ENCODE data around the gene ZBTB32. TPM values are rescaled to one million over a fixed set of nuclear protein-coding genes. Genes with fewer than 3 reads are reported as not detected.

Gene ZBTB32
- total and polyA plus RNA-seq, 4 donors = 0.47 TPM; not detected in 3

DNA sequence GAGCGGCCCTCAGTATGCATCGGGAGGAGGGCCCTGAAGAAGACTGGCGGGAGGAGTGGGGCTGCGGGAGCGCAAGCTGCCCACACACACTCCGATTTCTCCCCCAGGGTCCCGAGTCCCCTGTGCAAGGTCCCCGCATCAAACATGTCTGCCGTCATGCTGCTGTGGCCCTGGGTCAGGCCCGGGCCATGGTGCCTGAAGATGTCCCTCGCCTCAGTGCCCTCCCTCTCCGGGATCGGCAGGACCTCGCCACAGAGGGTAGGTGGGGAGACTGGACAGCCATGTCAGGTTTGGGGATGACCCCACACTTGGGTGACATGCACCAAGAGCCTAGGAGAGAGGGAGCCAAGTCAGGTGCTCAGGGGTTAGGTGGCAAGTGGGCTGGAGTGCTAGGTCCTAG is 18.1 kb downstream of the ZBTB32 start:
- peaks cover 45 to 63% (median 51%) of the 10 kb centered on the region in 4 donors for H3K36me3 ChIP-seq (ENCODE audit: control insufficient read depth in 4 of 4, insufficient read depth in 3 of 4, low read depth in 1 of 4, low read length in 3 of 4)
- no peaks in the 10 kb centered on the region for H3K27me3 ChIP-seq (ENCODE audit: control insufficient read depth in 4 of 4, insufficient read depth in 4 of 4, low read length in 3 of 4)
- H3K4me3 ChIP-seq (ENCODE audit: low read depth in 1 of 3, low read length in 3 of 3) = no peak overlapping the region
- 98% methylated on average over 14 of the region's 14 CpGs for WGBS
- no peaks in the 10 kb centered on the region for H3K9me3 ChIP-seq (ENCODE audit: control insufficient read depth in 4 of 4, low read length in 3 of 4)
- no peak overlapping the region for H3K27ac ChIP-seq (ENCODE audit: low read depth in 1 of 2, low read length in 2 of 2)
- TF ChIP-seq MAX (IDR thresholded peaks at IDR 0.05) (no peak), EGR1 (IDR thresholded peaks at IDR 0.05; ENCODE audit: low read depth in 2 of 2) (no peak), HNF4G (IDR thresholded peaks at IDR 0.05) (no peak), FOXA1 (IDR thresholded peaks at IDR 0.05) (no peak), YY1 (IDR thresholded peaks at IDR 0.05) (no peak), RXRA (IDR thresholded peaks at IDR 0.05) (no peak), CTCF (IDR thresholded peaks at IDR 0.05; ENCODE audit: low read depth, low read length, missing input control) (no peak)
- TF ChIP-seq, protein P1, sequence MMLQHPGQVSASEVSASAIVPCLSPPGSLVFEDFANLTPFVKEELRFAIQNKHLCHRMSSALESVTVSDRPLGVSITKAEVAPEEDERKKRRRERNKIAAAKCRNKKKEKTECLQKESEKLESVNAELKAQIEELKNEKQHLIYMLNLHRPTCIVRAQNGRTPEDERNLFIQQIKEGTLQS (IDR thresholded peaks at IDR 0.05) = no peak
- H3K4me1 ChIP-seq (ENCODE audit: control insufficient read depth in 4 of 4, insufficient read depth in 4 of 4, low read length in 3 of 4) = peaks cover 7 to 20% (median 17%) of the 10 kb centered on the region in 4 donors
- no peak for DNase-seq (ENCODE audit: low spot score)
- no peak overlapping the region for H3K9ac ChIP-seq (ENCODE audit: low read depth in 1 of 2, low read length in 2 of 2)

GRCh38 chr19:35722897-35723296 is 18.5 kb downstream of the ZBTB32 start:
- Histone ChIP-seq H3K9me3 (ENCODE audit: control insufficient read depth in 4 of 4, low read length in 3 of 4) (no peaks in the 10 kb centered on the region), H3K4me3 (ENCODE audit: low read depth in 1 of 3, low read length in 3 of 3) (no peak overlapping the region), H3K27ac (ENCODE audit: low read depth in 1 of 2, low read length in 2 of 2) (no peak overlapping the region), H3K36me3 (ENCODE audit: control insufficient read depth in 4 of 4, insufficient read depth in 3 of 4, low read depth in 1 of 4, low read length in 3 of 4) (peaks cover 49 to 67% (median 55%) of the 10 kb centered on the region in 4 donors), H3K4me1 (ENCODE audit: control insufficient read depth in 4 of 4, insufficient read depth in 4 of 4, low read length in 3 of 4) (peaks cover 7 to 20% (median 17%) of the 10 kb centered on the region in 4 donors), H3K27me3 (ENCODE audit: control insufficient read depth in 4 of 4, insufficient read depth in 4 of 4, low read length in 3 of 4) (no peaks in the 10 kb centered on the region), H3K9ac (ENCODE audit: low read depth in 1 of 2, low read length in 2 of 2) (no peak overlapping the region)
- DNase-seq (ENCODE audit: low spot score) = no peak
- TF ChIP-seq NR2F2 (IDR thresholded peaks at IDR 0.05) = no peak
- TF ChIP-seq, protein P1 (IDR thresholded peaks at IDR 0.05) = no peak
- TF ChIP-seq, protein P2, sequence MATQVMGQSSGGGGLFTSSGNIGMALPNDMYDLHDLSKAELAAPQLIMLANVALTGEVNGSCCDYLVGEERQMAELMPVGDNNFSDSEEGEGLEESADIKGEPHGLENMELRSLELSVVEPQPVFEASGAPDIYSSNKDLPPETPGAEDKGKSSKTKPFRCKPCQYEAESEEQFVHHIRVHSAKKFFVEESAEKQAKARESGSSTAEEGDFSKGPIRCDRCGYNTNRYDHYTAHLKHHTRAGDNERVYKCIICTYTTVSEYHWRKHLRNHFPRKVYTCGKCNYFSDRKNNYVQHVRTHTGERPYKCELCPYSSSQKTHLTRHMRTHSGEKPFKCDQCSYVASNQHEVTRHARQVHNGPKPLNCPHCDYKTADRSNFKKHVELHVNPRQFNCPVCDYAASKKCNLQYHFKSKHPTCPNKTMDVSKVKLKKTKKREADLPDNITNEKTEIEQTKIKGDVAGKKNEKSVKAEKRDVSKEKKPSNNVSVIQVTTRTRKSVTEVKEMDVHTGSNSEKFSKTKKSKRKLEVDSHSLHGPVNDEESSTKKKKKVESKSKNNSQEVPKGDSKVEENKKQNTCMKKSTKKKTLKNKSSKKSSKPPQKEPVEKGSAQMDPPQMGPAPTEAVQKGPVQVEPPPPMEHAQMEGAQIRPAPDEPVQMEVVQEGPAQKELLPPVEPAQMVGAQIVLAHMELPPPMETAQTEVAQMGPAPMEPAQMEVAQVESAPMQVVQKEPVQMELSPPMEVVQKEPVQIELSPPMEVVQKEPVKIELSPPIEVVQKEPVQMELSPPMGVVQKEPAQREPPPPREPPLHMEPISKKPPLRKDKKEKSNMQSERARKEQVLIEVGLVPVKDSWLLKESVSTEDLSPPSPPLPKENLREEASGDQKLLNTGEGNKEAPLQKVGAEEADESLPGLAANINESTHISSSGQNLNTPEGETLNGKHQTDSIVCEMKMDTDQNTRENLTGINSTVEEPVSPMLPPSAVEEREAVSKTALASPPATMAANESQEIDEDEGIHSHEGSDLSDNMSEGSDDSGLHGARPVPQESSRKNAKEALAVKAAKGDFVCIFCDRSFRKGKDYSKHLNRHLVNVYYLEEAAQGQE (IDR thresholded peaks at IDR 0.05) = no peak
- no peak for TF ChIP-seq MAX (IDR thresholded peaks at IDR 0.05)
- TF ChIP-seq YY1 (IDR thresholded peaks at IDR 0.05) = no peak
- TF ChIP-seq JUND (IDR thresholded peaks at IDR 0.05) = no peak
- TF ChIP-seq, protein P3, sequence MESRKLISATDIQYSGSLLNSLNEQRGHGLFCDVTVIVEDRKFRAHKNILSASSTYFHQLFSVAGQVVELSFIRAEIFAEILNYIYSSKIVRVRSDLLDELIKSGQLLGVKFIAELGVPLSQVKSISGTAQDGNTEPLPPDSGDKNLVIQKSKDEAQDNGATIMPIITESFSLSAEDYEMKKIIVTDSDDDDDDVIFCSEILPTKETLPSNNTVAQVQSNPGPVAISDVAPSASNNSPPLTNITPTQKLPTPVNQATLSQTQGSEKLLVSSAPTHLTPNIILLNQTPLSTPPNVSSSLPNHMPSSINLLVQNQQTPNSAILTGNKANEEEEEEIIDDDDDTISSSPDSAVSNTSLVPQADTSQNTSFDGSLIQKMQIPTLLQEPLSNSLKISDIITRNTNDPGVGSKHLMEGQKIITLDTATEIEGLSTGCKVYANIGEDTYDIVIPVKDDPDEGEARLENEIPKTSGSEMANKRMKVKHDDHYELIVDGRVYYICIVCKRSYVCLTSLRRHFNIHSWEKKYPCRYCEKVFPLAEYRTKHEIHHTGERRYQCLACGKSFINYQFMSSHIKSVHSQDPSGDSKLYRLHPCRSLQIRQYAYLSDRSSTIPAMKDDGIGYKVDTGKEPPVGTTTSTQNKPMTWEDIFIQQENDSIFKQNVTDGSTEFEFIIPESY (IDR thresholded peaks at IDR 0.05) = no peak
- TF ChIP-seq HNF4G (IDR thresholded peaks at IDR 0.05) = no peak
- TF ChIP-seq CTCF (IDR thresholded peaks at IDR 0.05; ENCODE audit: low read depth, low read length, missing input control) = no peak
- no peak for TF ChIP-seq SP1 (IDR thresholded peaks at IDR 0.05)
- TF ChIP-seq EGR1 (IDR thresholded peaks at IDR 0.05; ENCODE audit: low read depth in 2 of 2) = no peak
- TF ChIP-seq GABPA (IDR thresholded peaks at IDR 0.05 in 1 of 2, conservative IDR thresholded peaks at IDR 0.05 in 1 of 2) = no peak
- TF ChIP-seq RXRA (IDR thresholded peaks at IDR 0.05) = no peak
- 96% methylated on average over 16 of the region's 16 CpGs for WGBS
